ENCODE results near the gene ADORA3.

DNA sequence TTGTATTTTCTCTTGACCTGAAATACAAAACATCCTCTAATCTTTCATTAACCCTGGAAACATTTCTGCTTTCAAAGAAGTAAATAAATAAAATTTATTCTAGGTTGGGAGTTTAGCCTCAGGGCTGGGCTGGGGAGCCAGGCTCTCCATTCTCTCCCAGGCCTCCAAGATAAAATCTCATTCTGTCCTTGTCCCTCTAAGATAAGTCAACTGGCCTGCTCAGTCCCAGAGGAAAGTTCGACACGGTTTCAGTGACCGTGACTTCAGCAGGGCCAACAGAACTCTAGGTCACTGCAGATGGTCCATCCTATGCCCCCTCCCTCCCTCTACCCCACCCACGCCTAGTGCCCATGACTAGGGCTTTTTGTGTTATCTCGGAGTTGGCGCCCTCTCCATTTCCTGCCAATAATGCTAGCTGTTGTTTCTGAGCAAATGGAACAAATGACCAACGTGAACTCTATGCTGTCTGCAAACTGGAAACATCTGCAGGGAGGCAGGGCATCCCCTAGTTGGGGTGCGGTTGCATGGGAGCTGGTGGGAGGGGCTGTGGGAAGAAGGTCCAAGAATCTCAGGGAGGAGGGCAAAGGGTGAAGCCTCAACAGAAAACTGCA is 10.1 kb upstream of the ADORA3 start:
- TF ChIP-seq, protein P1, sequence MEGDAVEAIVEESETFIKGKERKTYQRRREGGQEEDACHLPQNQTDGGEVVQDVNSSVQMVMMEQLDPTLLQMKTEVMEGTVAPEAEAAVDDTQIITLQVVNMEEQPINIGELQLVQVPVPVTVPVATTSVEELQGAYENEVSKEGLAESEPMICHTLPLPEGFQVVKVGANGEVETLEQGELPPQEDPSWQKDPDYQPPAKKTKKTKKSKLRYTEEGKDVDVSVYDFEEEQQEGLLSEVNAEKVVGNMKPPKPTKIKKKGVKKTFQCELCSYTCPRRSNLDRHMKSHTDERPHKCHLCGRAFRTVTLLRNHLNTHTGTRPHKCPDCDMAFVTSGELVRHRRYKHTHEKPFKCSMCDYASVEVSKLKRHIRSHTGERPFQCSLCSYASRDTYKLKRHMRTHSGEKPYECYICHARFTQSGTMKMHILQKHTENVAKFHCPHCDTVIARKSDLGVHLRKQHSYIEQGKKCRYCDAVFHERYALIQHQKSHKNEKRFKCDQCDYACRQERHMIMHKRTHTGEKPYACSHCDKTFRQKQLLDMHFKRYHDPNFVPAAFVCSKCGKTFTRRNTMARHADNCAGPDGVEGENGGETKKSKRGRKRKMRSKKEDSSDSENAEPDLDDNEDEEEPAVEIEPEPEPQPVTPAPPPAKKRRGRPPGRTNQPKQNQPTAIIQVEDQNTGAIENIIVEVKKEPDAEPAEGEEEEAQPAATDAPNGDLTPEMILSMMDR (IDR thresholded peaks at IDR 0.05 in 2 of 3, conservative IDR thresholded peaks at IDR 0.05 in 1 of 3; ENCODE audit: control insufficient read depth in 2 of 3, extremely low read depth in 1 of 3, insufficient read depth in 1 of 3, low read depth in 3 of 3, low read length in 3 of 3), result no peak
- TF ChIP-seq, protein P2, sequence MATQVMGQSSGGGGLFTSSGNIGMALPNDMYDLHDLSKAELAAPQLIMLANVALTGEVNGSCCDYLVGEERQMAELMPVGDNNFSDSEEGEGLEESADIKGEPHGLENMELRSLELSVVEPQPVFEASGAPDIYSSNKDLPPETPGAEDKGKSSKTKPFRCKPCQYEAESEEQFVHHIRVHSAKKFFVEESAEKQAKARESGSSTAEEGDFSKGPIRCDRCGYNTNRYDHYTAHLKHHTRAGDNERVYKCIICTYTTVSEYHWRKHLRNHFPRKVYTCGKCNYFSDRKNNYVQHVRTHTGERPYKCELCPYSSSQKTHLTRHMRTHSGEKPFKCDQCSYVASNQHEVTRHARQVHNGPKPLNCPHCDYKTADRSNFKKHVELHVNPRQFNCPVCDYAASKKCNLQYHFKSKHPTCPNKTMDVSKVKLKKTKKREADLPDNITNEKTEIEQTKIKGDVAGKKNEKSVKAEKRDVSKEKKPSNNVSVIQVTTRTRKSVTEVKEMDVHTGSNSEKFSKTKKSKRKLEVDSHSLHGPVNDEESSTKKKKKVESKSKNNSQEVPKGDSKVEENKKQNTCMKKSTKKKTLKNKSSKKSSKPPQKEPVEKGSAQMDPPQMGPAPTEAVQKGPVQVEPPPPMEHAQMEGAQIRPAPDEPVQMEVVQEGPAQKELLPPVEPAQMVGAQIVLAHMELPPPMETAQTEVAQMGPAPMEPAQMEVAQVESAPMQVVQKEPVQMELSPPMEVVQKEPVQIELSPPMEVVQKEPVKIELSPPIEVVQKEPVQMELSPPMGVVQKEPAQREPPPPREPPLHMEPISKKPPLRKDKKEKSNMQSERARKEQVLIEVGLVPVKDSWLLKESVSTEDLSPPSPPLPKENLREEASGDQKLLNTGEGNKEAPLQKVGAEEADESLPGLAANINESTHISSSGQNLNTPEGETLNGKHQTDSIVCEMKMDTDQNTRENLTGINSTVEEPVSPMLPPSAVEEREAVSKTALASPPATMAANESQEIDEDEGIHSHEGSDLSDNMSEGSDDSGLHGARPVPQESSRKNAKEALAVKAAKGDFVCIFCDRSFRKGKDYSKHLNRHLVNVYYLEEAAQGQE (IDR thresholded peaks at IDR 0.05; ENCODE audit: low read depth, low read length), result no peak
